ENCODE measurements around the gene SPRN.
"Not testable (repeated sequence)": the region's sequence is repeated elsewhere in the genome, so short reads cannot be mapped to it uniquely, and the experiment has no call there.

Gene SPRN

GRCh38 chr10:133424102-133424501 lies 323 bp downstream of the SPRN start:
- H3K9ac ChIP-seq (ENCODE audit: low read length) = not testable (repeated sequence)

GRCh38 chr10:133422807-133423771 lies 1.3 kb downstream of the SPRN start:
- Histone ChIP-seq H3K36me3 (ENCODE audit: insufficient read depth, low read length) (peaks cover 13% of the 10 kb centered on the region), H3K27me3 (ENCODE audit: control insufficient read depth in 1 of 2, insufficient read depth in 2 of 2, low read length in 2 of 2) (peaks cover 0 to 8% of the 10 kb centered on the region in 2 donors), H3K9ac (ENCODE audit: low read length) (no peak overlapping the region), H3K27ac (ENCODE audit: low read depth, low read length) (no peak overlapping the region), H3K9me3 (ENCODE audit: low read length) (no peaks in the 10 kb centered on the region), H3K4me1 (ENCODE audit: insufficient read depth, low read length) (no peaks in the 10 kb centered on the region), H3K4me3 (ENCODE audit: low read depth in 1 of 2, low read length in 2 of 2) (no peak overlapping the region)

More at GRCh38 chr10:133424102-133424501, 323 bp downstream of the SPRN start:
- not testable (repeated sequence) for H3K4me1 ChIP-seq (ENCODE audit: insufficient read depth, low read length); H3K4me3 ChIP-seq (ENCODE audit: low read depth in 1 of 2, low read length in 2 of 2); H3K27ac ChIP-seq (ENCODE audit: low read depth, low read length); H3K9me3 ChIP-seq (ENCODE audit: low read length); H3K27me3 ChIP-seq (ENCODE audit: control insufficient read depth in 1 of 2, insufficient read depth in 2 of 2, low read length in 2 of 2)
- H3K36me3 ChIP-seq (ENCODE audit: insufficient read depth, low read length) = peaks cover 13% of the 10 kb centered on the region

GRCh38 chr10:133422223-133422806 lies 2.1 kb downstream of the SPRN start:
- no peaks in the 10 kb centered on the region for H3K4me1 ChIP-seq (ENCODE audit: insufficient read depth, low read length)
- H3K27ac ChIP-seq (ENCODE audit: low read depth, low read length) = no peak overlapping the region
- H3K27me3 ChIP-seq (ENCODE audit: control insufficient read depth in 1 of 2, insufficient read depth in 2 of 2, low read length in 2 of 2) = peaks cover 0 to 8% of the 10 kb centered on the region in 2 donors
- no peak overlapping the region for H3K4me3 ChIP-seq (ENCODE audit: low read depth in 1 of 2, low read length in 2 of 2)
- peaks cover 13% of the 10 kb centered on the region for H3K36me3 ChIP-seq (ENCODE audit: insufficient read depth, low read length)
- H3K9me3 ChIP-seq (ENCODE audit: low read length) = no peaks in the 10 kb centered on the region
- H3K9ac ChIP-seq (ENCODE audit: low read length) = no peak overlapping the region

GRCh38 chr10:133421336-133422222 lies 2.8 kb downstream of the SPRN start:
- peaks cover 13% of the 10 kb centered on the region for H3K36me3 ChIP-seq (ENCODE audit: insufficient read depth, low read length)
- no peak overlapping the region for H3K4me3 ChIP-seq (ENCODE audit: low read depth in 1 of 2, low read length in 2 of 2)
- no peak overlapping the region for H3K9ac ChIP-seq (ENCODE audit: low read length)
- H3K9me3 ChIP-seq (ENCODE audit: low read length) = no peaks in the 10 kb centered on the region
- no peak overlapping the region for H3K27ac ChIP-seq (ENCODE audit: low read depth, low read length)
- H3K27me3 ChIP-seq (ENCODE audit: control insufficient read depth in 1 of 2, insufficient read depth in 2 of 2, low read length in 2 of 2) = peaks cover 0 to 8% of the 10 kb centered on the region in 2 donors
- no peaks in the 10 kb centered on the region for H3K4me1 ChIP-seq (ENCODE audit: insufficient read depth, low read length)

GRCh38 chr10:133420579-133420978 lies 3.8 kb downstream of the SPRN start:
- no peaks in the 10 kb centered on the region for H3K9me3 ChIP-seq (ENCODE audit: low read length)
- H3K36me3 ChIP-seq (ENCODE audit: insufficient read depth, low read length) = peaks cover 13% of the 10 kb centered on the region
- no peaks in the 10 kb centered on the region for H3K4me1 ChIP-seq (ENCODE audit: insufficient read depth, low read length)
- peaks cover 0 to 8% of the 10 kb centered on the region in 2 donors for H3K27me3 ChIP-seq (ENCODE audit: control insufficient read depth in 1 of 2, insufficient read depth in 2 of 2, low read length in 2 of 2)
- no peak overlapping the region for H3K27ac ChIP-seq (ENCODE audit: low read depth, low read length)
- H3K9ac ChIP-seq (ENCODE audit: low read length) = no peak overlapping the region
- H3K4me3 ChIP-seq (ENCODE audit: low read depth in 1 of 2, low read length in 2 of 2) = no peak overlapping the region

GRCh38 chr10:133420028-133420427 lies 4.4 kb downstream of the SPRN start:
- Histone ChIP-seq H3K27ac (ENCODE audit: low read depth, low read length) (no peak overlapping the region), H3K4me3 (ENCODE audit: low read depth in 1 of 2, low read length in 2 of 2) (no peak overlapping the region), H3K4me1 (ENCODE audit: insufficient read depth, low read length) (no peaks in the 10 kb centered on the region), H3K36me3 (ENCODE audit: insufficient read depth, low read length) (peaks cover 17% of the 10 kb centered on the region), H3K9ac (ENCODE audit: low read length) (no peak overlapping the region), H3K9me3 (ENCODE audit: low read length) (no peaks in the 10 kb centered on the region), H3K27me3 (ENCODE audit: control insufficient read depth in 1 of 2, insufficient read depth in 2 of 2, low read length in 2 of 2) (peaks cover 0 to 8% of the 10 kb centered on the region in 2 donors)

GRCh38 chr10:133419211-133419950 lies 5.0 kb downstream of the SPRN start:
- Histone ChIP-seq H3K27ac (ENCODE audit: low read depth, low read length) (no peak overlapping the region), H3K36me3 (ENCODE audit: insufficient read depth, low read length) (peaks cover 17% of the 10 kb centered on the region), H3K4me1 (ENCODE audit: insufficient read depth, low read length) (no peaks in the 10 kb centered on the region), H3K9ac (ENCODE audit: low read length) (no peak overlapping the region), H3K9me3 (ENCODE audit: low read length) (no peaks in the 10 kb centered on the region), H3K4me3 (ENCODE audit: low read depth in 1 of 2, low read length in 2 of 2) (no peak overlapping the region), H3K27me3 (ENCODE audit: control insufficient read depth in 1 of 2, insufficient read depth in 2 of 2, low read length in 2 of 2) (peaks cover 0 to 8% of the 10 kb centered on the region in 2 donors)

GRCh38 chr10:133418289-133418993 lies 6.0 kb downstream of the SPRN start:
- Histone ChIP-seq H3K27me3 (ENCODE audit: control insufficient read depth in 1 of 2, insufficient read depth in 2 of 2, low read length in 2 of 2) (peaks cover 0 to 8% of the 10 kb centered on the region in 2 donors), H3K9me3 (ENCODE audit: low read length) (no peaks in the 10 kb centered on the region), H3K9ac (ENCODE audit: low read length) (no peak overlapping the region), H3K36me3 (ENCODE audit: insufficient read depth, low read length) (peaks cover 17% of the 10 kb centered on the region), H3K4me3 (ENCODE audit: low read depth in 1 of 2, low read length in 2 of 2) (no peak overlapping the region), H3K27ac (ENCODE audit: low read depth, low read length) (no peak overlapping the region), H3K4me1 (ENCODE audit: insufficient read depth, low read length) (no peaks in the 10 kb centered on the region)

GRCh38 chr10:133415752-133416151 lies 8.7 kb downstream of the SPRN start:
- no peaks in the 10 kb centered on the region for H3K27me3 ChIP-seq (ENCODE audit: control insufficient read depth in 1 of 2, insufficient read depth in 2 of 2, low read length in 2 of 2)
- no peak overlapping the region for H3K9ac ChIP-seq (ENCODE audit: low read length)
- H3K27ac ChIP-seq (ENCODE audit: low read depth, low read length) = no peak overlapping the region
- peaks cover 12% of the 10 kb centered on the region for H3K36me3 ChIP-seq (ENCODE audit: insufficient read depth, low read length)
- H3K4me1 ChIP-seq (ENCODE audit: insufficient read depth, low read length) = no peaks in the 10 kb centered on the region
- peaks cover 12% of the 10 kb centered on the region for H3K9me3 ChIP-seq (ENCODE audit: low read length)
- no peak overlapping the region for H3K4me3 ChIP-seq (ENCODE audit: low read depth in 1 of 2, low read length in 2 of 2)

- H3K4me3 ChIP-seq (ENCODE audit: low read depth in 1 of 2, low read length in 2 of 2); H3K27me3 ChIP-seq (ENCODE audit: control insufficient read depth in 1 of 2, insufficient read depth in 2 of 2, low read length in 2 of 2); H3K4me1 ChIP-seq (ENCODE audit: insufficient read depth, low read length); H3K27ac ChIP-seq (ENCODE audit: low read depth, low read length); H3K36me3 ChIP-seq (ENCODE audit: insufficient read depth, low read length); H3K9ac ChIP-seq (ENCODE audit: low read length): not testable (repeated sequence)
- H3K9me3 ChIP-seq (ENCODE audit: low read length) = peaks cover 12% of the 10 kb centered on the region
Measured at GRCh38 chr10:133414401-133414800, 10.0 kb downstream of the SPRN start.
